Parathyroid adenoma (tissue), 2 donors: Measurements from ENCODE around the gene LMO2.

ENCODE experiments used
- H2AFZ ChIP-seq: fragments of 300-600 bp; sonication (generic); one replicate; pipeline ENCODE4 v1.7.0; 2017; ENCODE audit warnings: antibody characterized with exemption, mild to moderate bottlenecking
- H3K27ac ChIP-seq: fragments of 300-600 bp; sonication (generic); one replicate; pipeline ENCODE4 v1.7.0; 2017
- H3K27me3 ChIP-seq: fragments of 300-600 bp; sonication (generic); one replicate; pipeline ENCODE4 v1.7.0; 2017; ENCODE audit warnings: low read length; ENCODE audit not compliant: control insufficient read depth, insufficient read depth
- H3K36me3 ChIP-seq: fragments of 300-600 bp; sonication (generic); one replicate; pipeline ENCODE4 v1.7.0; 2017; ENCODE audit warnings: low read length; ENCODE audit not compliant: control insufficient read depth, insufficient read depth
- H3K4me1 ChIP-seq: fragments of 300-600 bp; sonication (generic); one replicate; pipeline ENCODE4 v1.7.0; 2017; ENCODE audit warnings: control low read depth
- H3K4me2 ChIP-seq: fragments of 300-600 bp; sonication (generic); one replicate; pipeline ENCODE4 v1.7.0; 2017; ENCODE audit warnings: low read length
- H3K4me3 ChIP-seq: fragments of 300-600 bp; sonication (generic); one replicate; pipeline ENCODE4 v1.7.0; 2017; ENCODE audit warnings: low read depth, low read length
- H3K79me2 ChIP-seq: fragments of 300-600 bp; sonication (generic); one replicate; pipeline ENCODE4 v1.7.0; 2017; ENCODE audit warnings: control low read depth
- H3K9ac ChIP-seq: fragments of 300-600 bp; sonication (generic); one replicate; pipeline ENCODE4 v1.7.0; 2017; ENCODE audit warnings: mild to moderate bottlenecking
- H3K9me3 ChIP-seq: fragments of 300-600 bp; sonication (generic); one replicate; pipeline ENCODE4 v1.7.0; 2017; ENCODE audit warnings: low read length; ENCODE audit not compliant: control insufficient read depth
- CTCF ChIP-seq: fragments of 300-600 bp; sonication (generic); IDR thresholded peaks from one replicate; pipeline ENCODE4 v1.7.0; 2017; ENCODE audit warnings: antibody characterized with exemption, mild to moderate bottlenecking
- donor health status: primary hyperparathyroidism.

Gene LMO2

GRCh38 chr11:33880979-33881378, 10.9 kb downstream of the LMO2 start:
- Histone ChIP-seq H3K4me2 (no peak overlapping the region), H2AFZ (no peak overlapping the region), H3K4me1 (no peaks in the 10 kb centered on the region), H3K4me3 (no peak overlapping the region), H3K79me2 (no peaks in the 10 kb centered on the region), H3K27me3 (no peaks in the 10 kb centered on the region), H3K27ac (no peak overlapping the region), H3K9ac (no peak overlapping the region), H3K36me3 (no peaks in the 10 kb centered on the region), H3K9me3 (no peaks in the 10 kb centered on the region)
- TF ChIP-seq CTCF = no peak

GRCh38 chr11:33879375-33879774, 12.5 kb downstream of the LMO2 start:
- no peaks in the 10 kb centered on the region for H3K27me3 ChIP-seq
- H3K9ac ChIP-seq = no peak overlapping the region
- no peaks in the 10 kb centered on the region for H3K4me1 ChIP-seq
- no peak overlapping the region for H3K4me2 ChIP-seq
- H3K27ac ChIP-seq = no peak overlapping the region
- no peaks in the 10 kb centered on the region for H3K79me2 ChIP-seq
- no peak overlapping the region for H2AFZ ChIP-seq
- H3K36me3 ChIP-seq = no peaks in the 10 kb centered on the region
- no peak overlapping the region for H3K4me3 ChIP-seq
- no peak for TF ChIP-seq CTCF
- H3K9me3 ChIP-seq = no peaks in the 10 kb centered on the region

GRCh38 chr11:33877038-33877437, 14.8 kb downstream of the LMO2 start:
- H3K36me3 ChIP-seq = no peaks in the 10 kb centered on the region

GRCh38 chr11:33875621-33876294, 16.1 kb downstream of the LMO2 start:
- TF ChIP-seq CTCF = no peak
- no peaks in the 10 kb centered on the region for H3K79me2 ChIP-seq
- H2AFZ ChIP-seq = no peak overlapping the region
- H3K4me2 ChIP-seq = no peak overlapping the region
- no peak overlapping the region for H3K4me3 ChIP-seq
- no peaks in the 10 kb centered on the region for H3K4me1 ChIP-seq
- no peak overlapping the region for H3K27ac ChIP-seq
- H3K36me3 ChIP-seq = no peaks in the 10 kb centered on the region
- no peaks in the 10 kb centered on the region for H3K27me3 ChIP-seq
- H3K9me3 ChIP-seq = no peaks in the 10 kb centered on the region
- no peak overlapping the region for H3K9ac ChIP-seq

More at GRCh38 chr11:33877038-33877437, 14.8 kb downstream of the LMO2 start:
- Histone ChIP-seq H3K27me3 (no peaks in the 10 kb centered on the region), H3K9me3 (no peaks in the 10 kb centered on the region), H2AFZ (no peak overlapping the region), H3K9ac (no peak overlapping the region), H3K4me1 (no peaks in the 10 kb centered on the region), H3K27ac (no peak overlapping the region), H3K79me2 (no peaks in the 10 kb centered on the region), H3K4me3 (no peak overlapping the region), H3K4me2 (no peak overlapping the region)
- no peak for TF ChIP-seq CTCF

- Histone ChIP-seq H3K27me3 (no peaks in the 10 kb centered on the region), H2AFZ (no peak overlapping the region)
- no peak for TF ChIP-seq CTCF
These were observed 16.9 kb downstream of the LMO2 start for GRCh38 chr11:33874910-33875490.

More at GRCh38 chr11:33874910-33875490, 16.9 kb downstream of the LMO2 start:
- Histone ChIP-seq H3K79me2 (no peaks in the 10 kb centered on the region), H3K27ac (no peak overlapping the region), H3K9ac (no peak overlapping the region), H3K4me3 (no peak overlapping the region), H3K36me3 (no peaks in the 10 kb centered on the region), H3K4me1 (no peaks in the 10 kb centered on the region), H3K9me3 (no peaks in the 10 kb centered on the region), H3K4me2 (no peak overlapping the region)
